ENCODE data around the gene NAALADL2.

DNA sequence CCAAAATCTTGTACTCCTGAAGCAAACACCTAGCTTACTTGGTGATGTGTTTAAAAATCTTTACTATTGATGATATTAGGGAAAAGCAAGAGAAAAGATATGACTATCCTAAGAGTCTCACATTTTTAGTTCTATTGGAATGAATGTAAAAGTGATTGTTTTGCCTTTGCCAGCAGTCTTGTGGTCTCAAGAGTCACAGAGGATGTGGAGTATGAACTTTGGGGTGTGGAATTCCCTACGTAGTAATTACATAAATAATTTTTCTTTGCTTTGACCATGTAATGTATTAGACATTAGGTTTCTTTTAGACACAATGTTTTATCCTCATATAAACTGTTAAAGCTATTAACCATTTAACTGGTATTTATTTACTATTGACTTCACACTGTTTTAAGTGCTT, 387.6 kb downstream of the NAALADL2 start:
- TF ChIP-seq TCF7L2 (IDR thresholded peaks at IDR 0.05; ENCODE audit: low read depth, low read length) (no peak), CTCF (IDR thresholded peaks at IDR 0.05) (no peak), REST (IDR thresholded peaks at IDR 0.05; ENCODE audit: insufficient read depth in 1 of 2, low read depth in 2 of 2, low read length in 1 of 2) (no peak), POLR2AphosphoS5 (IDR thresholded peaks at IDR 0.05; ENCODE audit: low read depth, low read length) (no peak), SIN3A (IDR thresholded peaks at IDR 0.05; ENCODE audit: borderline replicate concordance, insufficient read depth, low read depth, low read length) (no peak)
